ENCODE results near the gene CHGA.

CHGA gene

DNA sequence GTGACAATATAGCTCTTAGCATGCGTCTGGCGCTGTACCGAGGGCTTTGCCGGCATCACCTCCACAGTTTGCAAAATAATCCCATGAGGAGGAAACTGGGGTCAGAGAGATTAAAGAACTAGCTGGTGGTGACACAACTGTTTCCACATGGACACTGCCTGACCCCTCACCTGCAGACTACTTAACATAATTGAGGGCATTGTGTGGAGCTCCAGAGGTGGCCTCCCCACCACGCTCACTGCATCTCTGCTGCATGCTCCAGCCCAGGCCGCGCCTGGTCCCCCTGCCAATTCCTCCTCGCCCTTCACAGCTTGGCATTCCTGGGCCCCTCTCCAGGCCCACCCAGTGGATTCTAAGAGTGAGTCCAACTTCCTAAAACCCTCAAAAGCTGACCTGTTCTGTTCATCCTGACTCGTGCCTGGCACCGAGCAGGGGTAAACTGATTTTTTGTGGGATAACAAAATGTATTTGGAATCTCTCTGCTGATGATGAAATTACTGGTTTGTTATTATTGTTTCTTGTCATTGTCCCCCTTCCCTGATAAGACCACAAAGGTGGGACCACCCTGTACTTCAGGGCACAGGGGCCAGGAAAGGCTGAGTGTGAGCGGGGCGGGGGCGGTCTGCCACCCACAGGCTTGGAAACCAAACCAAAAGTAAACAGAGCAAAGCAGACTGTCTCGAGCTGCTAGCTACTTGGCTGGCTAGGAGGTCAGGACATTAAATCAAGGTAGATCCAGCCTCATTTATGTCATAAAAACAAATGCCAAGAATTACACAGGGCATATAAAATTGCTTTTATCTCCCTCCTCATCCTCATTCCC, 40.6 kb downstream of the CHGA start:
- no peak for DNase-seq

DNA sequence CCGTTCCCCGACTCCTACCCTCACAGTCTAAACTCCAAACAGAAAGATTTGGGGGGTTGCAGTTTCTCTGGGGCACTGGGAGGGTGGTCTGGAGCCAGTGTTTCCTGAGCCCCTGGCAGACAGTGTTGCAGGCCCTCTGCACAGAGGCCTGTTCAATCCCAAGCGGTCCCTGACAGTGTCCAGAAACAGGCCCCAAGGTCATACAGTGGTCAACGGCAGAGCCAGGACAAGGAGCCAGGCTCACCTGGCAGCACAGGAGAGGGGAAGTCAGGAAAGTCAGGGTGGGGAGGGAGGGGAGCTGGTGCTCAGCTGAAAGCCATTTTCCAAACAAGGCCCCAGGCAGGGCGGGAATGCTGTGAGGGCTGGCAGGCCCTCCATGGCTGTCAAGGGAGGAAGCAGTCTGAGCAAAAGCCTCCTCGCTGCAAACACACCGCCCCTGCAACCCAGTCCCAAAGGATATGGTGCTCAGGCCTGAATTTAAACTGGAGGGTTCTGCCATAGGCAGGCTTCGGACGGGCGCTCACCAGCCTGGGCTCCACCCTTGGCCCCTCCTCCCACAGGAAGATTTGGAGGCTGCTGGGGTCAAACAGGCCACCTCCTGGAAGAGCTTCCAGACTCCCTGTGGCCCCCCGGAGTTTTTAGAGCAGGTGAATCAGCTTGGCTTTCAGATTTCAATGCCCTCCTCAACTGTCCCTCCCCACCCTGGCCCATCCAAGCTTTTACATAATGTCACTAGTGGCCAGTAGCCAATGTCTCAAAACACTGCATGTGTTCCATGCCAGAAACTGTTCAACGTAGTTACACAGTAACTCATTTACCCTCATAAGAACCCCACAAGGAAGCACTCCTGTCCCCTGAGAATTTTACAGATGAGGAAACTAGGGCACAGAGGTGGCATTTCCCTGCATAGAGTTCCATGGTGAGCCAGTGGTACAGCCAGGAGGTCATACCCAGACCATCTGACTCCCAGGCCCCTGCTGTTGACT, 41.5 kb downstream of the CHGA start:
- no peak for DNase-seq

DNA sequence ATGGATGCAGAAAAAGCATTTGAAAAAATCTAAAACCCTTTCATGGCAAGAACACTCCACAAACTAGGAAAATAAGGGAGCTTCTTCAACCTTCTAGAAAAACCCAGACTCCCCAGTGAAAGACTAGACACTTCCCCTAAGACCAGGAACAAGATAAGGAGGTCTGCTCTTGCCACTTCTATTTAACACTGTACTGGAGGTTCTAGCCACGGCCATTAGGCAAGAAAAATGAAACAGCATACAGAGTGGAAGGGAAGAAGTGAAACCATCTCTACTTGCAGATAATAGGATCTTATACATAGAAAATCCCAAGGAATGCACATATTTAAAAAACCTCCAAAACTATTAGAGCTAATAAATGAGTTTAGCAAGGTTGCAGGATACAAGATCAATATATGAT, 42.3 kb downstream of the CHGA start:
- no peak for DNase-seq

DNA sequence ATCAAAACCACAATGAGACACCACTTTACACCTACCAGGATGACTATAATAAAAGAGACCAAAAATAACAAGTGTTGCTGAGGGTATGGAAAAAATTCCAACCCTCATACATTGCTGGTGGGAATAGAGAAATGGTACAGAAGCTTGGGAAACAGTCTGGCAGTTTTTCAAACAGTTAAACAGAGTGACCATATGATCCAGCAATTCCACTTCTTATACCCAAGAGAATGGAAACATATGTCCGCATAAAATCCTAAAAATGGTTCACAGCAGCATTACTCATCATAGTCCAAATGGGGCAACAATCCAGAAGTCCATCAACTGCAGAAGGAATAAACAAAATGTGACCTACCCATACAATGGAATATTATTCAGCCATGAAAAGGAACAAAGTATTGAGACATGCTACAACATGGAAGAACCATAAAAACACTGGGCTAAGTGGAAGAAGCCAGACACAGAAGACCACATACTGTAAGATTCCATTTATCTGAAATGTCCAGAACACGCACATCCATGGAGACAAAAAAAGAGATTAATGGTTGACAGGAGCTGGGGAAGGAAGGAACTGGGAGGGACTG, 44.5 kb downstream of the CHGA start:
- DNase-seq, result no peak

DNA sequence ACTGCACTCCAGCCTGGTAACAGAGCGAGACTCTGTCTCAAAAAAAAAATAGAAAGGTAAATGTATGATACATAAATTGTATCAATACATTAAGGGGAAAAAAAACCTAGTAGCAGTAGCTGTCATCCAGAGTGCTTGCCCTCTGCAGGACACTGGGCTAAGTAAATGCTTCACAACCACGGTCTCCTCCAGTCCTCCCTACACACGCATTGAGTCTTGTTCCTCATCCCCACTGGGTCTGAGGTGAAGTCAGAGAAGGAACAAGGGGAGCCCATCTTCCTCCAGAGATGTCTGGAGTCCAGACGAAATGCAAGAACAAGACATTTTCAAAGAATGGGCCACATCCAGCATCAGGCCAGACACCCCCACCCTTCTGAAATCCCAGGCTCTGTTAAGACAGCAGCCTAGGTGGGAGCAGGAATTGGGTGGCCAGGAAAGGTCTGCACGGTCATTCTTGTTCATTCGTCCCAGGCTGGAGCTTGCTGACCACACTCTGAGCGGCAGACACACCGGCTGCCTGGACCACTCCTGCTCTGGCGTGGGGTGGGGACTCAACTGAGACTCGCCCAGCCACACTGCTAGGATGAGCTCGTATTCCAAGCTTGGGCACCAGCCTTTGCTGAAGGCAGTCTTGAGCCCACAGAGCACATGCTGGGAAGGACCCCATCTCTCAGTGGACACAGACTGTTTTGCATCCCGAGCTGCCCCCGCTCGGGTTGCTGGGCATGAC, 45.5 kb downstream of the CHGA start:
- no peak for DNase-seq

DNA sequence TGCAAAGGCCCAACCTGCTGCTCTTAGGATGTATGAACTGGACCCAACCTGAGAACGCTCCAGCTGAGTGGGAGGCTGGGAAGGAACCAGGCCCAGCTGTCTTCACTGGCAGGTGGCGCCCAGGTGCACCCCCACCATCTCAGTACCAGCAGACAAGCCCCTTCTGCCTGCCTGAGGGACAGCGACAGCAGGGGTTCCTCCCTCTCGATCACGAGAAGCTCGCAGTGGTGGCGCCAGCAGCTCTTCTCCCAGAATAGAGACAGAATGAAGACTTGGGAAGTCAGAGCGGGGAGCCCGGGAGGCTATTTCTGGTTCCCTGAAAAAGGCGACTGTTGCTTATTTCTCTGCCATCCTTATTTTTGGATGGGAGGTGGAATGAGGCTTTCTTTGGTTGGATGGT, 46.5 kb downstream of the CHGA start:
- no peak for DNase-seq

DNA sequence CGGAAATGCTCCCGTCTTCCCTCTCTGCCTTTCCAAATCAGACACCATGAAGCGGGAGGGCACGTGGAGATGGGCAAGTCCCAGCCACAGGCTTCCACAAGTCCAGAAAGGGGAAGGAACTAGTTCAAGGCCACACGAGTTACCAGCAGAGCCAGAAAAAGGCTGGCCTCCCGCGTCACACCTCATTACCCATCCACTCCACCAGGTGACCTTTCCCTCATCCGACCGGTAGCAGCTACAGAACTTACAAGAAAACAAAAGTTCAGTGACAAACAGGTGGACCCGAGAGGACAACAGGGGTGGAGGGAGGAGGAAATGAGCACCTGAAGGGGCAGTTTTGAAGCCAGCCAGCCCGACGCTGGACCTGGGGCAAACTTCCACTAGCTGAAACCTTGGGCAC, 46.9 kb downstream of the CHGA start:
- DNase-seq, result no peak

DNA sequence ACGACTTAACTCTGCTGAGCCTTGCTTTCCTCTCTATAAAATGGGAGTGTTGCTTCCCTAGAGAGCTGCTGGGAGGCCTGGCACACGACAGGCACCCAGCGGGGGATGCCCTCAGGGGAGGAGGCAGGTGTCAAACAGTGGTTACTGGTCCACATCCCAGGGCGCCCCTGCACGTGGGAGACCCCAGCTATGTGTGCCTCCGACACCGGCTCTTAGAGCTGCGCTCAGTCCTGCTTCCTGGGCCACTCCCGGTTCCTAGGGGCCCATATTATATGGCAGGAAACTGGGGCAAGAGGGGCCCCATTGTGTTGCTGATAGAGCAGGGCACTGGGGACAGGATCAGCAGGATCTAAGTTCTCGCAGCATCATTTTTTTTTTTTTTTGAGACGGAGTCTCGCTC, 47.3 kb downstream of the CHGA start:
- DNase-seq, result no peak

DNA sequence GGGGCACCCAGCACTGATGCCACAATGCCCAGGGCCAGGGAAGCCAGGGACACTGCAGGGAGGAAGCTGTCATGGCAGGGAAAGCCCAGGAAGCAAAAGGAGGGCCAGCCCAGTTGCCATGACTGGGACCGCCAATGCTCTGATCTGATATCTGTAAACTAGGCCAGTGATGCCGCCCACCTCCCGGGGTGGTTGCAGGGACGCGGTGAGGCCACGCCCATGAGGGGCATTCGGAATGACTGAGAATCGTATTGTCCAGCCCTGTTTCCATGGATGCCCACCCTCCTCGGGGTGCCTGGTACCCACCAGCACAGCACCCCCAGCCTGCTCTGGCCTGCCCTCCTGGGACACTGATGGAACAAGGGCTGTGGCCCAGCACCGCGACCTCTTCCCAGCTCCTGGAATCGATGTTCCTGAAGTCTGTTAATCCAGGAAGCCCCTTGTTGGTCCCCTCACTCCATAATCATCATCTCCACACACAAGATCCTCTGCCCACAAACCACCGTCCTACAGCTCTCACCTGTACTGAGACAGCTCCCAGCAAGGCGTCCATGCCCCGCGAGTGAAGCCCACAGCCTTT, 48.7 kb downstream of the CHGA start:
- DNase-seq, result no peak

DNA sequence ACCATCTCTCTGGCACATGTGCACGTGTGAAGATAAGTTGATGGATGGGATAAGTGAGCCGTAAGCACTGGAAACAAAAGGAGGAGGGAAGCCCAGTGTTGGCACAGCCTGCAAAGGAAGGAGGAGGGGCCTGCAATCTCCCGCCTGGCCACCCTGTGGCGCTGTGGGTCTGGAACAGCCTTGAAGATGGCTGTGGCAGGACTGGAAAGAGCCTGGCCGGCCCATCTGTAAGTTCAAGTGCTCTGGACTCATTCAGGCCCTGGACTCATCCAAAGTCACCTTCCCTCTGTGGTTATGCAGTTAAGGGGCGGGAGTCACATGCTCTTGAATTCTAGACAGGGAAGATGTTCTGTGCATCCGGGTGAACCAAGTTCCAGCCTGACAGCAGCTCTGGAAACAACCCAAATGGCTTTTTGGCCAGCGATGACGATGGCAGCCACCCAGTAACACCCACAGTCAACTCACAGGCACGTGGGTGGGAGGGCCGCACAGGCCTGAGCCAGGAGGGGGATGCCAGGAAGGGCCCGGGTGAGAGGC, 50.4 kb downstream of the CHGA start:
- no peak for DNase-seq

DNA sequence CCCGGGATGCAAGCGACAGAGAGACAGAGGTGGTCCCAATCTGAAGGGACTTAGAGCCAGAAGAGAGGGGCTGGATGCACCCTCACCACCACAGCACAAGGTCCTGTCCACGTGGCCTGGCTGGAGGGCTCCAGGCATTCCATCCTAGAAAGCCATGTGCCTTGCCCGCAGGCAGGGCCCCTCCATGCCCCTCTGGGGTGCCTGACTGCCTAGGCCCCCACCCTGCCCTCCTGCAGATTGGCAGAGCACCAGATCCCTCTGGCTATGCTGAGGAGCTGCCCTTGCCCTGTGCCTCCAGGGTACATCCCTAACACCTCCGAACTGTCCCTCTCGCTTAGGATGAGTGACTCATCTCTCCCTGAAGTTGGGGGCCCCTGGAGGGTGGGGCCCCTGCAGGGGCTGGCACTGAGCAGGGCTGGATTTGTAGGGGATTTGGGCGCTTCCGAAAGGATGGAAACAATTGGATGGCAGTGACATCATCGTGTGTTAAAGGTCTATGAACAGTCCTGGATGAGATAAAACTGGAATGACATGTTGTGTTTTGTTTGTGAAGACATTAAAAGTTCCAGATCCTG, 50.9 kb downstream of the CHGA start:
- DNase-seq, result no peak

DNA sequence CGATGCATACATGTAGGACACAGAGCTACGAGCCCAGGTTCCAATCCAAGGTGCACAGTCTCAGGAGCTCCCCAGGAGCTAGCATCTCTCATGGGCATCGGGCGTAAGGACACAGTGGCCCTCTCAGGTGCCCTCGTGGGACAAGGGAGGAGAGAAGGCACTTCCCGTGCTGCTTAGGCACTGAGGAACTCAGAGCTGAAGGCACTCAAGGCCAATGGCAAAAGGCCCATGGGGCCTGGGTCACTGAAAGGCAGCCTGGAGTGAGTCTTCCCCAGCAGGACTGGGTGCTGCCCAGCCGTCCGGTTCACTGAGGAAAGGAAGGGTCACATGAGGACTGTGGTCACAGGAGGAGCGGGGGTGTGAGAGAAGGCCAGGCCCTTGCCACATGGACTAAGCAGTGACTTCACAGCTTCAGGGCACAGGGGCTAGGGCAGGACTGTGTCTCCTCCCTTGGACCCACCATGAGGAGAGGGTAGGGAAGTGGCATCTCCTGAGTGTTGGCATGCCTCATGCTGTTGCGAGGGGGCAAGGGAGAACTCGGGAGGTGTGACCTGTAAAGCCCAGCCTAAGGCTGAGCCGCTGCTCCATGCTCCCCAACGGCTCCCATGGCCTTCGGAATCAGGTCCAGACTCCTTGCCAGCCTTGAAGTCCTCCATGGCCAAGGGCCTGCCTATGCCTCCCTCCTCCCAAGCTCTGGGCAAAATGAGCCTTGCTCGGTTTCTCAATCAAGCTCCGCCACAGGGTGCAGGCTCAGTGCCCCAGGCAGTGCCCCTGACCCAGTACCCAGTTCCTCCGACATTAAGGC, 51.8 kb downstream of the CHGA start:
- DNase-seq, result no peak

DNA sequence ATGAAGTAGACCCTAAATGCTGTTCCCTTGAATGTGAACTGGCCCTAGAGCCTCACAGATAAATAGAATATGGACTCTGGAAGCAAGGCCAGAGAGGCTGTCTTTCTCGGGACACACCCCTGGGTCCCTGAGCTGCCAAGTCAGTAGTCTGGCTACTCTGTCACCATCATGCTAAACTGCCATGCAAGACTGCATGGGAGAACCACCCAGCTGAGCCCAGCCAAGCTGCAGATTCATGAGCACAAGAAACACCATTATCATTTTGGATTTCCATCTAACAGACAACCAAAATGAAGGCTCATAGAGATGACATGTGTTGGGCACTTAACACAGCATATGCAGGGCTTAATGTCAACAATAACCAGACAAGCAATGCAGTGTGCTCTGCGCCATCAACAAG, 53.3 kb downstream of the CHGA start:
- no peak for DNase-seq

DNA sequence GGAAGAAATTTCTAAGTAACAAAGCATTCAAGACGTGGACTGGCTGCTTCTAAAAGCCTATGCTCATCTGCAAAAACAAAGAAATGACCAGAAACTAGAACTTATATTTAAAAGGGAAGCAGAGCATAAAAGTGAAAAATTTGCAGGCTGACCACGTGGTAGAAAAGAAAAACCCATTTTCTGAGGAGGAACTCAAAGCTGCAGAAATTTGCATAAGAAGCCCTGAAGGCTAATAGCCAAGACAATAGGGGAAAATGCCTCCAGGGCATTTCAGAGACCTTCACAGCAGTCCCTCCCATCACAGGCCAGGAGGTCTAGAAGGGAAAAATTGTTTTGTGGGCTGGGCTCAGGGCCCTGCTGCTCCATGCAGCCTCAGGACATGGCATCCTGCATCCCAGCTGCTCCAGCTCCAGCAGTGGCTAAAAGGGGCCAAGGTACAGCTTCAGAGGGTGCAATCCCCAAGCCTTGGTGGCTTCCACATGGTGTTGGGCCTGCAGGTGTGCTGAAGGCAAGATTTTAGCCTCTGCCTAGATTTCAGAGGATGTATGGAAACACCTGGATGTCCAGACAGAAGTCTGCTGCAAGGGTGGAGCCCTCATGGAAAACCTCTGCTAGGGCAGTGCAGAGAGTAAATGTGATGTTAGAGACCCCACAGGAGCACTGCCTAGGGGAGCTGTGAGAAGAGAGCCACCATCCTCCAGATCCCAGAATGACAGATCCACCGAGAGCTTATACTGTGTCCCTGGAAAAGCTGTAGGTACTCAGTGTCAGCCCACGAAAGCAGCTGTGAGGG, 55.5 kb downstream of the CHGA start:
- no peak for DNase-seq

DNA sequence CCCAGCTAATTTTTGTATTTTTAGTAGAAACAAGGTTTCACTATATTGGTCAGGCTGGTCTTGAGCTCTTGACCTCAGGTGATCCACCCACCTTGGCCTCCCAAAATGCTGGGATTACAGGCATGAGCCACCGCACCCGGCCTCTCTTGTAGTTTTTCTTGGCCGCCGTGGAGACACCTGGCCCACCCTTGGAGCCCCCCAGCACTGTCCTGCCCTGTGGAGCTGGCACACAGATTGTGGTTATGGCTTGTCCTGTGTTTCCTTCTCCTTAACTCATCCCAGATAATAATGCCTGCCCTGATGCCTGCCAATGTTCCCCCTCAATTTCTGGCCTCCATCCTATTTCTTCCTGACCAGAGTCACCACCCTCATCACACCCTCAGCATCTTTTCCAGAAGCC, 57.9 kb downstream of the CHGA start:
- no peak for DNase-seq

DNA sequence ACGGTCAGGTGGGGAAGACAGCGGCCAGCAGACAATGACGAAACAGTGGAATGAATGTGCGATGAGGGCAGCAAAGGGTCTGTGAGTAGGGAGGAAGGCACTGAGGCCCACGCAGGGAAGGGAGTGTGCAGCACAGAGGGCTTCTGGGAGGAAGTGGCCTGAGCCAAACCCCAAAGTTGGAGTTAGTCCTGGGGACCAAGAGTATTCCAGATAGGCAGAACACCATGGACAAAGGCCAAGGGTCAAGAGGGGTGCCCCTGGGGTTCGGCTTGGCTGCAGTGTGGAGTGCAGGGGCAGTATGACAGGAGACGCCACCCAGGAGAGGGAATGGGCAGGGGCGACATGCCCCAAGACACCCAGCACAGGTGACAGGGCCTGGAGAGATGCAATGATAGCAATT, 58.8 kb downstream of the CHGA start:
- DNase-seq, result no peak

DNA sequence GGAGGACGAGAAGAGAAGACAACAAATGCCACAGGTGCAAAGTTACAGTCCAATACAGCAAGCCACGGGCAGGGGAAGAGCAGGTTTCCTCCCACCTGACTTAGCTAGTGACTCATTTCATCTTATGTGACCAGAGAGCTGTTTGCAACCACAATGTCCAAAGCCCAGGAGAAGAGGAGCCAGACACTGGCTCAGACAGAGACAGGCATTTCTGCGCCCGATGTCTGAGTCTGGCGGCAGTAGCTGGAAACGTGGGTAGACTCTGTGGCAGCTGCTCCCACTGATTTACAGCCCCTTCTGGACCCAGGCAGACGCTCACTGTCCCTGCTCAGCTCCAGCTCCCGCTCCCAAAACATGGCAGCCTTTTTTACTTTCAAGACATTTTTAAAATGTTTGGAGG, 60.0 kb downstream of the CHGA start:
- no peak for DNase-seq

DNA sequence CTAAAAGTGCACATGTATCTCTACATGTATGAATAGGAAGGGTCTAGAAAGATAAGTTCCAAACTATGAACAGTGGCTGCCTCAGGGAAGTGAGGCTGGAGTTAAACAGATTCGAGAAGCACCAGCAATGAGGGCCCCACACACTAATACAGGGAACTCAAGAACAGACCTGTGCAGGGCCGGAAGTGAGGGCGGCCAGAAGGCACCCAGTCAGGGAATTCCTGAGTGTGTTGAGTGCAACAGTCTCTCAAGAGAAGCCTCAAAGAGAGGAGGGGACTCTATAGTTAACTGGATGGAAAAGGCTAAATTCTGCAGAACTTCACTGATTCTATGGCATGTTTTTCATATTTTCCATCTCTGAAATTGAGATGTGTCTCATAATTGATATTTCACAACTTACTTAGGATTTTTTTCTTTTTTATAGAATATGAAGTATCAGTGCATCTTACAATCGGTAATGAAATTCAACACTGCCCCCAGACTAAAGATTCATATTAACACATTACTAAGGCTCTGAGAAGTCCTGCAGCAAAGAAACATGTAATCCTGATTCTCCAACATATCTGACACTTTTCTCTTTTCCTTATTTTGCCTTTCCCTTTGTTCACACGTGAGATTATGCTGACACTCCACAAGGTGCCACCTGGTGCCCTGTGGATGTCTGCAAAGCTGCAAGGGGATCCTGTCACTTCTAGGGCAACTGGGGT, 61.3 kb downstream of the CHGA start:
- DNase-seq, result no peak
